Activated gamma-delta T cell (primary cell): ENCODE measurements around the gene CAPN10.
A peak's percentile ranks its signal among the peaks of the same experiment; 100 is the strongest.

Experiments
- DNase-seq: peaks from one replicate; lab custom pipeline; 2025; lab: John Stamatoyannopoulos, UW

CAPN10 gene

GRCh38 chr2:240574386-240575100 lies 12.0 kb upstream of the CAPN10 start:
- DNase-seq = no peak

- no peak for DNase-seq
Measured at GRCh38 chr2:240575101-240575965, 11.2 kb upstream of the CAPN10 start.

GRCh38 chr2:240576036-240576435 lies 10.5 kb upstream of the CAPN10 start:
- no peak for DNase-seq

- no peak for DNase-seq
Measured at GRCh38 chr2:240576436-240577205, 9.9 kb upstream of the CAPN10 start.

GRCh38 chr2:240577281-240578109 lies 9.0 kb upstream of the CAPN10 start:
- DNase-seq = no peak

GRCh38 chr2:240578110-240578450 lies 8.5 kb upstream of the CAPN10 start:
- no peak for DNase-seq

DNA sequence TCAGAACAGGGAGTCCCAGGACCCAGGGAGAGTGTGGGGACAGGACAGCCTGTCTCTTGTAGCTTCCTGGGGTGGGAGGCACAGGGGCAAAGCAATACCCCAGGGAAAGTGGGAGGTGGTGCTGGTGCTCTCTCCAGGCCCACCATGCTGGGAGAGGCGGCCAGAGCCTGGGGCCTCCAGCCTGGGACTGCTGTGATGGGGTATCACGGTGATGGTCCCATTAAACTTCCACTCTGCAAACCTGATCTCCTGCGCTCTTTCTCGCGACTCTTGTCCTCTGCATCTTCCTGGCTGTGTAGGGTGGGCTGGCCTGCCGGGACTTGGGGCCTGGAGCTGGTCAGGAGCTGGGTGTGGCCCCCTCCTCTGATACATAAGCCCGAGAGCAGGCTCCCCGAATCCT lies 8.0 kb upstream of the CAPN10 start:
- DNase-seq = no peak

- DNase-seq = no peak
Measured at GRCh38 chr2:240579071-240579762, 7.3 kb upstream of the CAPN10 start.

DNA sequence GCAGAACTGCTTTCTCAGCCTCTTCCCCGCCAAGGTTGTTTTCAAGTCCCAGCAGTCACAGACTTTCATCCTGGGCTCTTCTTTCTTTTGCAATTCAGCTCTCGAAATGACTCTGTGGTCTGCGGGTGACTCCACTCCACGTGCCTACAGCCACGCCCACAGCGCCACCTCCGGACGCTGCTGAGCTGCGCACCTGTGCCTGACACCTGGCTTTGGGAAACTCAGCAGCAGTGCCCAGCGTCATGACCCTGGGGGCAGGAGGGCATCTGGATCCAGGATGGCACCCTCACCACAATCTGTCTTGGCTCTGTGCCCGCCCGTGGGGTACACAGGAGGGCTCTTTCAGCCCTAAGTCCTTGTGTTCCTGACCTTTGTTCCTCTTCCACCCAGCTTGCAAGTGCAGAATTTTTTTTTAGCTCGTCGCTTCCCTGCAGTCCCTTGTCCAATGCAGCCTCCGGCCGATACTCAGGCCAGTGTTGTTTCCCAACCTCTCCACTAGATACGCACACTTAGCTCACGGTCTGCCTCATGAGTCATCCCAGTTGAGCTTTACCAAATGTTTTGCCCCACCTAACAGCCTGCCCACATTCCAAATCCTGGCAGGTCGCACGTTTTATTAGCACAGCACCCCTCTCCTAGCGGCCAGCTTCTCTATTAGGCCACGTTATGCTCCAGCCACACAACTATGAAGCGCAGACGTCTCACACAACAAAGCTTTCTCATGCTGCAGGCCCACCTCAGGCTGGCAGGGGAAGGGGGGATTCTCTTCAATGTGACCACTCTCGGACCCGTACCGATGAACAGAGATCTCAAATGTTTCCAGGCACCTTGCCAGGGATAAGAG lies 6.5 kb upstream of the CAPN10 start:
- peak; percentile 53 for DNase-seq

- DNase-seq = no peak
Measured at GRCh38 chr2:240581811-240582210, 4.7 kb upstream of the CAPN10 start.

DNA sequence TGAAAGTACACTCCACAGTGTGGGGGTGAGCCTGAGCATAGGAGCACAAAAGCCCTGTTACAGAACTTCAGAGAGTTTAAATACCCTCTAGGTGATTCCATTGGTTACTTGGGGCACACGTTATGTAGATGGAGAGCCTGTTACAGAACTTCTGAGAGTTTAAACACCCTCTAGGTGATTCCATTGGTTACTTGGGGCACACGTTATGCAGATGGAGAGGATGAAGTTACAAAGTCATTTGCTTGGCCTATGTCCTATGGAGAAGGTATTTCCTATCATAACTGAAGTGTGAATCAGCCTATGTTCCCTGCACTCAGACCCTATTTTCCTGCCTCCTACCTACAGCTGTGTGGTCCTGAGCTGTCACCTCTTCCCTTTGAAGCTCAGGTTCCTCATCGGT lies 3.8 kb upstream of the CAPN10 start:
- DNase-seq = no peak

DNA sequence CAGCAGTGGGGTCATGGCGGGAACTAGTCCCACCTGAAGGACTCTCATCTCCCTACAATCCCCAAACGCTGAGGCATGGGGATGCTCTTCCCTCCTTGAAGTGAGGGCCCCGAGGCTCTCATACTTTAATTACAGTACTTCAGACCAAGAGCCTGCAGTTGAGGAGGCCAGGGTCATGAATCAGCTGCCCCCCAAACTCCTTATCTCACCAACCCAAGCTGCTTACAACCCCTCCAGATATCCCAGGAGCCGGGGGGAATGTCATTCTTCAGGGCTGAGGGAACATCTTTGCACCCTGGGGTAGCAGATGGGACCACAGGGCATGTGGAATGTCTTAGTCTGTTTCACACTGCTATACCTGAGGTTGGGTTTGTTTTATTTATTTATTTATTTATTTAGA lies 2.8 kb upstream of the CAPN10 start:
- DNase-seq = no peak

GRCh38 chr2:240584486-240585031 lies 2.0 kb upstream of the CAPN10 start:
- no peak for DNase-seq

DNA sequence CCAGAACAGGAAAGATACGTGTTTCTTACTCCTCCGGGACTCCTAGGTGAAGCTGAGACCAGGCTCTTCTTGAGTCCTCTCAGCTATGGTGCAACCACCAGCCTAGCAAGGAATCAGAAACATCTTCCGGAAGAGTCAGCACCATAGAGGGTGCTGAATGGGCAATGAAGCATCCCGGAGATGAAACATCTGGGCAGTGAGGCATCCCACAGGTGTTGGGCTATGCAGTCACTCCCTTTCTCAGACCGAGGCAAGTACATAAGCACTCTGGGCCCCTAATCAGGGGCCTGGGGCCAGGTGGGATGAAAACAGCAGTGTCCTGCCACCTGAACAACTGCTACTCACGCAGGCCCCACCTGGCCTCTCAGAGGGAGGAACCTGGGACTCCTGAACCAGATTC lies 1.4 kb upstream of the CAPN10 start:
- DNase-seq = no peak

GRCh38 chr2:240585681-240586197 lies 795 bp upstream of the CAPN10 start:
- no peak for DNase-seq

DNA sequence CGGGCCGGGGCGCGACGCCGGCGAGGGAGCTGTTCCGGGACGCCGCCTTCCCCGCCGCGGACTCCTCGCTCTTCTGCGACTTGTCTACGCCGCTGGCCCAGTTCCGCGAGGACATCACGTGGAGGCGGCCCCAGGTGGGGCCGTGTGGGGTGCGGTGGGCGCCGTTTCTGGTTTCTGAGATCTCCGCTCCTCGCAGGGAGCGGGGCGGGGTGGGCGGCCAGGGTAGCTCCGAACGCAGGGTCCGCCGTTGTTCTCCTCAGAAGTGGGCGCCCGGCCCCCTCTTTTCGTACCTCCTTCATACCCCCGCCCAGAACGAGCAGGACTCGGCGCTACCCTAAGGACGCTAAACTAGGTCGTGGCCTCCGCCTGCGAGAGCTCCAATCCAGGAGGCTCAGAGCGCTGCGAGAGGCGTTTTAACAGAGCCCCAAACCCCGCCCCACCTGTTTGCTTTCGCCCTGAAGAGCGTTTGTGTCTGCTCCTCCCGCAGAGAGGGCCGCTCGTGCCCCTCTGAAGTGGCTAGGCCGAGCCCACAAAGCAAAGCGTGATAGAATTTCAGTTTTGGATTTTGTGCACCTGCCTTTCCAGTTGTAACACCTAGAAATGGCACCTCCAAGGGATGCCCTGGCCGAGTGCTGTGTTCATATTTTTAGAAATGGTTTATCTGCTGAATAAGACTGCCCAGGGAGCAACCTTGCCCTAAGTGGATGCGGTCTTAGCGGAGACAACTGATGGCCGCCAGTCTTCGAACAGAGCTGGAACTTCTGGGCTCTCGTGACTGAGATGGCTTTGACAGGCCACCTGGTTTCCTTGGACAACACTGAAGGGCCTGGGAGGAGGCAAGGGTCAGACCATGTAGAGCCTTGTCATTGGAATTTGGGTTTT lies 626 bp downstream of the CAPN10 start:
- DNase-seq = no peak

DNA sequence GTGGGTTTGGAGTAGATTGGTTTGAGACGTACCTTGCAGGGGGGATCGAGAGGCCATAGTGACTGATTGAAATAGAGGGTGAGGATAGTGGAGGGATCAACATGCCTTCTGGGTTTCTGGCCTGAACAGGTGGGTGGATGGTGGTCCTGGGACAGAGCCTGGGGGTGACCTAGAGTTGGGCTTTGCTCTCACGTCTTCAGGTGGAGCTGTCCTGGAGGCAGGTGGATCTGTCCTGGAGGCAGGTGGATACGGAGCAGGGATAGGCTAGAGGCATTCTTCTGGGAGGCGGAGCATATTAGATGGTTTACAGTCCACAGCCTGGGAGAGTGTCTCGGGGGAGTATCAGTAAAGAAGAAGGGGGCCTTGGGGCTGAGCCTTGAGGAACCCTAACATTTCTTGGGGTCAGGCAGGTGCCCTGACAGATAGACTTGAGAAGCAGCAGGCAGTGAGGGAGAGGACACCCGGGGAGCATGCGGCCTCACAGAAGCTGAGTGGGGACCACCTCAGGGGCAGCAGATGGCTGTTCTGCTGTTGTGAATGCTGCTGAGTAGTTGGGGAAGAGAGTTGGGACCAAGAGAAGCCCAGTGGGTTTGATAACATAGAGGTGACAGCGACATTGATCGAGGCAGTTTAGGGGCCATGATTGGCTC lies 1.6 kb downstream of the CAPN10 start:
- DNase-seq = no peak

- DNase-seq = no peak
Measured at GRCh38 chr2:240588669-240589068, 2.1 kb downstream of the CAPN10 start.
